HS-27A (cell line): ENCODE measurements around the gene NXPH3.

ENCODE experiments used
- DNase-seq: peaks from one replicate; pipeline ENCODE4 v3.0.0-alpha.2; 2012; ENCODE audit warnings: low read depth, missing footprints

Gene NXPH3

DNA sequence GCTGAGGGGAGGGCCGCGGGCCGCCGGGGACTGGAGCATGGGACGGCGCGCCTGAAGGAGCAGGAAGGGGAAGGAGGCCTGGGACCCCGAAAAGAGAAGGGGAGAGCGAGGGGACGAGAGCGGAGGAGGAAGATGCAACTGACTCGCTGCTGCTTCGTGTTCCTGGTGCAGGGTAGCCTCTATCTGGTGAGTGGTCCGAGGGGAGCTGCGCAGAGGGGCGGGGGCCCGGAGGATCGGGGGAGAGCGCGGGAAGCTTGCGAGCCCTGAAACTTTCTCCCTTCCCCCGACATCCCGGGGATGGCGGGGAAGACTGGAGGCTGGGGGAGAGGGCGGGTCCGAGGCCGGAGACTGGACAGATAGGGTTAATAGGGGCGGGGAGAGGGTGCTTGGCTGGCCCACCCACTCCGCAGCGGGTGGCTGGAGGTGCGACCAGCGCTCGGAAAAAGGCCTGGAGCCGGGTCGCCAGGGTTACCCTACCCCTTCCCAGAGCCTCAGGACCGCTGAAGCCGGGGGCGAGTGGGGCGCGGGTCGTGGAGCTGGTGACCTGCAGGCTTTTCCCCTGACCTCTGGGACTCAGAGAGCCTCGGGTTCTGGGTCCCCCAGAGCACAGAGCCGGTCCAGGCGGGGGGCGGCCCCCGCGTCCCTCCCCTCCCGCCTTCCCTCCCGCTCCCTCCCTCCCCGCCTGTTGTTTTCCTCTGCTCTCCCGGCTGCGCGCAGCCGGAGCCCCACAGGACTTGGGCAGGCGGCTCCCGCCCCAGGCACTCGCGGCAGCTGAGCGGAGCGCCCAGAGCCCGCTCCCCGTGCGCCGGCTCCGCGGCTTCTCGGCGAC is 631 bp downstream of the NXPH3 start:
- no peak for DNase-seq

GRCh38 chr17:49576917-49577649 is 1.4 kb downstream of the NXPH3 start:
- no peak for DNase-seq

DNA sequence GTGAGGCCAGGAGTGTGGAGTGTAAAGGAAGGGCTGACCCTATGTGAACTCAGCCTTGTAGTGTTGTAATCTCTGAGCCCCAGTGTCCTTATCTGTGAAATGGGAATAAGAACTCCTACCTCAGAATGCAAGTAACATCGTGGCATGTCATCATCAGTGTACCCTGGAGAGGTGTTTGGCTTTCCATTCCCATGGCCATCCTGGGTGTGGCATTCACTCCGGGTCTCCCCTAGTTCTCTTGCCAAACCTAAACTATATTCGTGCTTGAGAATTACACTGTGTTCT is 1.9 kb downstream of the NXPH3 start:
- no peak for DNase-seq

- no peak for DNase-seq
Observed at GRCh38 chr17:49577963-49578362, 2.3 kb downstream of the NXPH3 start.

- no peak for DNase-seq
Observed at GRCh38 chr17:49578414-49578813, 2.7 kb downstream of the NXPH3 start.

DNA sequence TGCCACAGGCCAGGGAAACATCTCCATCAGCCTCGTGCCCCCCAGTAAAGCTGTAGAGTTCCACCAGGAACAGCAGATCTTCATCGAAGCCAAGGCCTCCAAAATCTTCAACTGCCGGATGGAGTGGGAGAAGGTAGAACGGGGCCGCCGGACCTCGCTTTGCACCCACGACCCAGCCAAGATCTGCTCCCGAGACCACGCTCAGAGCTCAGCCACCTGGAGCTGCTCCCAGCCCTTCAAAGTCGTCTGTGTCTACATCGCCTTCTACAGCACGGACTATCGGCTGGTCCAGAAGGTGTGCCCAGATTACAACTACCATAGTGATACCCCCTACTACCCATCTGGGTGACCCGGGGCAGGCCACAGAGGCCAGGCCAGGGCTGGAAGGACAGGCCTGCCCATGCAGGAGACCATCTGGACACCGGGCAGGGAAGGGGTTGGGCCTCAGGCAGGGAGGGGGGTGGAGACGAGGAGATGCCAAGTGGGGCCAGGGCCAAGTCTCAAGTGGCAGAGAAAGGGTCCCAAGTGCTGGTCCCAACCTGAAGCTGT is 3.4 kb downstream of the NXPH3 start:
- no peak for DNase-seq

DNA sequence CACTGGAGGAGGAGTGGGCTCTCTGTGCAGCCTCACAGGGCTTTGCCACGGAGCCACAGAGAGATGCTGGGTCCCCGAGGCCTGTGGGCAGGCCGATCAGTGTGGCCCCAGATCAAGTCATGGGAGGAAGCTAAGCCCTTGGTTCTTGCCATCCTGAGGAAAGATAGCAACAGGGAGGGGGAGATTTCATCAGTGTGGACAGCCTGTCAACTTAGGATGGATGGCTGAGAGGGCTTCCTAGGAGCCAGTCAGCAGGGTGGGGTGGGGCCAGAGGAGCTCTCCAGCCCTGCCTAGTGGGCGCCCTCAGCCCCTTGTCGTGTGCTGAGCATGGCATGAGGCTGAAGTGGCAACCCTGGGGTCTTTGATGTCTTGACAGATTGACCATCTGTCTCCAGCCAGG is 3.9 kb downstream of the NXPH3 start:
- DNase-seq = no peak

GRCh38 chr17:49580055-49580721 is 4.5 kb downstream of the NXPH3 start:
- DNase-seq = no peak

DNA sequence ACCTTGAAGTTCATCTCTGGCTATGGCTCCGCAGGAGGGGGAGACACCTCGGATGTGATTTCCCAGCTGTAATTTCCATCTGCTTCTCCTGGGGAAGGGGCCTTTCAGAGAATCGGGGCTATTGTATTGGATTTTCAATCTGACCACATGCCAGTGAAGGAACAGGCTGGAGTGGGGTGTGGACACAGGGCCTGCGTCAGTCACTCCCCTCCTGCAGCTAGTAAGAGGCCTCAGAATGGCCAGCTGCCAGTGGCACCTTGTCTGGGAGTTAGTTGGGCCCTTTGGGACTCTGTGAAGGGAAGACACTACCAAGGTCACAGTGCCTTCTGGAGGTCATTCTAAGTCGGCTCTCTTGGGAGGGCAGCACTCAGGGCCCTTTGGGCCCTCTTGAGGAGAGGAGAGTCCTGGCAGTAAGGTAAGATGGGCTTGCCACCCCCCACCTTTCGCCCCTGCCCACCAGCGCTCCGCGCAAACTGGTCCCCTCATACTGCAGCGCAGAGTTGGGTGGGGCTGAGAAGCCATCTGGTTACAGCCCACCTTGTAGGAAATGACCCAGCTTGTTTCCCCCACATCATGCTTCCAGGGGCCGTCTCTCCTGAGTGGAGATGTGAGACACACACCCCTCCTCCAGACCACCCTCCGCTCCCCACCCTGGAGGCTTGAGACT is 5.4 kb downstream of the NXPH3 start:
- no peak for DNase-seq

- no peak for DNase-seq
Observed at GRCh38 chr17:49581648-49581998, 6.0 kb downstream of the NXPH3 start.

- DNase-seq = no peak
Observed at GRCh38 chr17:49582055-49582722, 6.5 kb downstream of the NXPH3 start.

GRCh38 chr17:49582789-49583188 is 7.1 kb downstream of the NXPH3 start:
- DNase-seq = no peak

GRCh38 chr17:49583226-49583625 is 7.6 kb downstream of the NXPH3 start:
- no peak for DNase-seq

- DNase-seq = no peak
Observed at GRCh38 chr17:49583889-49584288, 8.2 kb downstream of the NXPH3 start.

DNA sequence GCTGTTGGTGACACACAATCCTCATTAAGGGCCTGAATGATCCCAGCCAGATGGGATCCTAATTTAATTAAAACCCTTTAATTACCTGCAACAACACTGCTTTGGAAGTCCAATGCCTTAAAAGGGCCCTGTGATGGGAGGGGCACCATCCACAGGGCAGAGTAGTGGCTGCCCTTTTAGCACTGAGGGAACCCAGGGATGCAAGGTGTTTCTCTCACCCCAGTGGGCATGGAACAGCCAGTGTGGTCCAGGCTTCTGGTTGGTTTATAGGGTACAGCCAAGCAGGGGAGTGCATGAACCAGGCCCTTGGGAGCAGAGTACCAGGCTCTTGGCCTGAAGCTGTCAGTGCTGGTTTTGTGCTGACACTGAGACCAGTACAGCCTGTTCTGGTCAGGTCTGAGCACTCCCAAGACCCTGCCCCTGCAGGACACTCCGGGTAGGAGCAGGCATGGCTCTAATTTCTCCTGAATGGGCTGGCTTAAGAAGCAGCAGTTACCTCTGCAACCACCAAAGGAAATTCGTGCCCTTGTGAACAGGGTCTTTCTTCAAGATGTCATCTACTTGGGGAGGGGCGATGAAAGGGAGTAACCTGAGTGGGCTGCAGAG is 9.9 kb downstream of the NXPH3 start:
- no peak for DNase-seq

DNA sequence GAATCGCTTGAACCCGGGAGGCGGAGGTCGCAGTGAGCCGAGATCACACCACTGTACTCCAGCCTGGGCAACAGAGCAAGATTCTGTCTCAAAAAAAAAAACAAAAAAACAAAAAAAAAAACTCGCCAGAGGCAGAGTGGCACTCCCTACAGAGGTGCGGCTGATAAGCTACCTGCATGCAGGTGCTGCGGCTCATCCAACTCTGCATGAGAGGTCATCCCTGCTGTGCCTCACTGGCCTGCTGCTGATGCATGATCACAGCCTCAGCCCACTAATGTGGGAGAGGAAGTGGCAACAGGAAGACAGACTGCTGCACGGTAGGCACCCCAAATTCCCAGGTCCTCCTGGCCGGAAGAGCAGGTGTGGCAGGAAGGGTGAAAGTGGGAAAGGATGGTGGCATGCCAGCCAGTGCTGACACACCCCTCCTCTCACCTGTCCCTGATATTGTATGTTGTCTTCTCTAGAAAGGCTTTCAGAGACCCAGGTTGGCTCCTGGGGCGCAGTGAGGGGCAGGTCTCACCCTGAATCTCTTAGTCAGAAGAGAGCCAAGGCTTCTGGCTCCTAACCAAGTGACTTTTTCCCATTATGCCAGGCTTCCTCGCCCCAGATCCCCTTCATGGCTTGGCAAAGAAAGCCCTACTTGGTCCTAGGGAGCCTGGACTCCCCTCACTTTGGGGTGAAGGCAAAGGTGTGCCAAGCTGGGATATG is 11.8 kb downstream of the NXPH3 start:
- DNase-seq = no peak

DNA sequence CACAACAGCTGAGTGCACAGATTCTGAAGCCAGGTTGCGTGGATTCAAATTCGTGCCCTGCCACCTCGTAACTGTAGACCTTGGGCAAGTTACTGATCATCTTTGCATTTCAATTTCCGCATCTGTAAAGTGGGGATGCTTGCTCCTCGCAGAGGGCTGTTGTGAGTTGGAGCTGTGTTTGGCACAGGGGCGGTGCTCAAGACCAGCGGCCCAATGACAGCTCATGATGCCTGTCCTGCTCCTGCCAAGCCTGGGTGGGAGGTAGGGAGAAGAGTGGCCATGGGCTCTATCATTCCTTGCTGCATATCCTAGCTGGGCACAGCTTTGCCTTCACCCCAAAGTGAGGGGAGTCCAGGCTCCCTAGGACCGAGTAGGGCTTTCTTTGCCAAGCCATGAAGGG is 12.6 kb downstream of the NXPH3 start:
- no peak for DNase-seq

DNA sequence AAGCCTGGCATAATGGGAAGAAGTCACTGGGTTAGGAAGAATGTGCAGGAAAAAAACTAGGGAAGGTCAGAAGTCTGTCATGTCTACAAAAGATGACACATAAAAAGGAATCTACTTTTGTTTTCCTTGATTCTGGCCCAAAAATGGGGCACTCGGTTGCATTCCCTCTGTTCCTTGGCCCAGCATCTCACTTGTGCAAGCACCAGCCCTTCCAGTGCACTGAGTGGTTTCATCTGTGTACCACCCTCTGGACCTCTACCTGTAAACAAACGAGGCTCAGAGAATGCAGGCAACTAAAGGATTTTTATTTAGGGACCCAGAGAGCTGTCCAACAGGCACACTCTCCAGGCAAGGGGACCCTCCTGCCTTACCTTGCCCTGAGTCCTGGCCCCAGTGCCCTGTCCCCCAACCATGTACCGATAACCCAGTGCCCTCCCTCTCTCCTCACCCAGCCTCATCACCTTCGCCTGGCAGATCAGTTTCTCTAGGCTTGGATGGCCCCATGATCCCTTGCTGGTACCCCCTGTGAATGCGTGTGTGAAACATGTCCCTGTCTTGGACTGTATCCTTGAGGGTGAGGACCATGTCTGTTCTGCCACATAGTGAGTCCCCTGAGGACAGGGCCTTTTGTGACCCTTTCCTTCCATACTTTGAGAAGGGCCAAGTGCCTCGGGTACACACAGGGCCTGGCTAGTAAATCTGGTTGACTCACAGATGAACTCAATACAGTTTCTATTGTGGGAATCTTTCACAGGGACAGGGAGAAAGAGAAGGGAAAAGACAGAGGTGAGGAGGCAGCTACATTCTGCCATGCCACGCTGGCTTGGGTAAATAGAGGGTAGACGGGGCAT is 13.3 kb downstream of the NXPH3 start:
- DNase-seq = peak; percentile 20

GRCh38 chr17:49589577-49589927 is 13.9 kb downstream of the NXPH3 start:
- no peak for DNase-seq

DNA sequence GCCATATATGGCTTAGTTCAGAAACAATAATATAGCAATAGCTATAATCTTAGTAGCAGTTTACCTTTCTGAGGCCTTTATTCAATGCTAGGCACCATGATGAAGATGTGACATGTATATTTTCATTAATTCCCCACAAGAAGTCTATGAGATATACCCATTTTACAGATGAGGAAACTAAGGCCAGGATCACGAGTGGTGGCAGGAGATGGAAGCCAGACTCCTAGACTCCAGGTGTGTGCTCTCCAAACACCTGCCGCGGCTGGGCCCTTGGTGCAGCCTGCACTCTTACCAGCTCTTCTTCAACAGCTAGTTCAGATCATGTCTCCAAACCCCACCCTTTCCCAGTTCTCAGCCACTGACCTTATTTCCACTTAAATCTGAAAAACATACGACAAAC is 15.2 kb downstream of the NXPH3 start:
- no peak for DNase-seq
